Psoas muscle (tissue), 8 donors: Measurements from ENCODE around the gene TAGLN2. TPM values are rescaled to one million over a fixed set of nuclear protein-coding genes. Genes with fewer than 3 reads are reported as not detected.

Experiments used
- ATAC-seq, 4 donors: fragments of 200-7000 bp; cut with Tn5 transposase; one replicate each; pipeline ENCODE4 v1.9.1; 2020; ENCODE audit warnings: moderate library complexity in 3 of 4, mild to moderate bottlenecking in 2 of 4
- DNase-seq, 2 donors: peaks; one replicate each; pipeline ENCODE4 v3.0.0-alpha.2; 2020
- H3K27ac ChIP-seq: fragments of 200-600 bp; one replicate; pipeline ENCODE4 v1.8.0; 2022
- H3K27me3 ChIP-seq, 3 donors: fragments of 200-600 bp in 1 of 3; one replicate each; pipeline versions ENCODE4 v1.6.1 to v1.8.0; 2013 to 2022; ENCODE audit warnings: low read length in 2 of 3, mild to moderate bottlenecking in 2 of 3, moderate library complexity in 1 of 3; ENCODE audit not compliant: insufficient read depth in 3 of 3
- H3K36me3 ChIP-seq, 2 donors: fragments of 200-600 bp in 1 of 2; one replicate each; pipeline versions ENCODE4 v1.6.1 to v1.8.0; 2013 to 2022; ENCODE audit warnings: low read depth in 1 of 2, mild to moderate bottlenecking in 1 of 2, moderate library complexity in 1 of 2; ENCODE audit not compliant: insufficient read depth in 1 of 2
- H3K4me1 ChIP-seq: fragments of 200-600 bp; one replicate; pipeline ENCODE4 v1.8.0; 2022
- H3K4me3 ChIP-seq: fragments of 200-600 bp; one replicate; pipeline ENCODE4 v1.8.0; 2022; ENCODE audit warnings: mild to moderate bottlenecking
- H3K9me3 ChIP-seq: fragments of 200-600 bp; one replicate; pipeline ENCODE4 v1.8.0; 2022
- CTCF ChIP-seq: fragments of 200-600 bp; IDR thresholded peaks from one replicate; pipeline ENCODE4 v1.8.0; 2022; ENCODE audit warnings: antibody characterized with exemption
- WGBS, 3 donors: extraction: QIAGEN DNeasy Blood & Tissue Kit; methylation state at CpG; one replicate each; pipeline versions ENCODE4 v1.1.6 to v1.1.7; 2013; 5-methylcytosine and 5-hydroxymethylcytosine counted together
- intact Hi-C, 2 donors: fragments of 100-400 bp; cut with DNase I; formaldehyde crosslinking; loops; one replicate each; pipeline versions ENCODE4 v1.11.0 to v1.14.2; 2022
- polyA plus RNA-seq, 3 donors: library from polyadenylated mRNA; stranded (reverse); fragments of 200-250 nt; gene quantifications; one replicate each; pipeline ENCODE4 v1.2.3, GENCODE V29; 2013
- total RNA-seq, 4 donors: library from RNA; stranded (reverse); fragmentation: NEBNext Ultra II Directional in 2 of 4; extraction: Animal tissue kit (Norgen Biotek cat#: 25700) in 2 of 4; gene quantifications; one replicate each; pipeline versions ENCODE4 v1.2.1 to v1.2.4, GENCODE V29; 2021 to 2023
- donor health status: healthy with polysubstance abuse.
- donor health status: DM: no; HTN: no; CAD: no; lungs with moderate emphysema.
- donor health status: Bipolar disorder and iron deficiency.
- donor health status: healthy.
- donor health status: DM: yes; HTN: yes; CAD: no.
- donor health status: DM: no; HTN: no; CAD: no.
- donor health status: DM: no; HTN: no; CAD: no.
- donor health status: DM: yes; HTN: yes; CAD: no.

Gene TAGLN2
- total and polyA plus RNA-seq, 7 donors, result 29.6 to 91.6 (median 46.0) TPM

- intact Hi-C loops, result no loop called here
- ATAC-seq, result no peak
- H3K4me3 ChIP-seq, result no peak overlapping the region
- 82 to 90% (median 85%) methylated on average over 15 of the region's 15 CpGs for WGBS, 3 donors
- peaks cover 0 to 16% (median 0%) of the 10 kb centered on the region in 3 donors for H3K27me3 ChIP-seq
- no peak overlapping the region for H3K27ac ChIP-seq
- no peaks in the 10 kb centered on the region for H3K9me3 ChIP-seq
- no peak for DNase-seq
- no peak for TF ChIP-seq CTCF
- no peaks in the 10 kb centered on the region for H3K36me3 ChIP-seq
- no peaks in the 10 kb centered on the region for H3K4me1 ChIP-seq
These were observed 36.3 kb upstream of the TAGLN2 start for GRCh38 chr1:159961636-159962035.

GRCh38 chr1:159960721-159961381 lies 35.5 kb upstream of the TAGLN2 start:
- Histone ChIP-seq H3K27ac (no peak overlapping the region), H3K36me3 (no peaks in the 10 kb centered on the region), H3K4me3 (no peak overlapping the region), H3K27me3 (peaks cover 0 to 19% (median 0%) of the 10 kb centered on the region in 3 donors), H3K4me1 (no peaks in the 10 kb centered on the region), H3K9me3 (no peaks in the 10 kb centered on the region)
- intact Hi-C loops, result no loop called here
- ATAC-seq, result peak in 3 of 4 donors; percentile 39 to 59 (median 50)
- 20 to 30% (median 28%) methylated on average over 5 of the region's 5 CpGs for WGBS, 3 donors
- peak; percentile 74 to 75 for DNase-seq
- TF ChIP-seq CTCF, result no peak

- no peak for DNase-seq
- ATAC-seq, result no peak
- H3K36me3 ChIP-seq, result no peaks in the 10 kb centered on the region
- intact Hi-C loops, result no loop called here
- 56 to 60% (median 59%) methylated on average over 4 of the region's 4 CpGs for WGBS, 3 donors
- no peak overlapping the region for H3K4me3 ChIP-seq
- no peaks in the 10 kb centered on the region for H3K9me3 ChIP-seq
- no peaks in the 10 kb centered on the region for H3K4me1 ChIP-seq
- TF ChIP-seq CTCF, result no peak
- H3K27ac ChIP-seq, result no peak overlapping the region
- H3K27me3 ChIP-seq, result peaks cover 0 to 21% (median 0%) of the 10 kb centered on the region in 3 donors
These were observed 34.1 kb upstream of the TAGLN2 start for GRCh38 chr1:159959451-159959850.

- intact Hi-C loops, result no loop called here
- no peak for TF ChIP-seq CTCF
- ATAC-seq, result no peak
- H3K27me3 ChIP-seq, result peaks cover 0 to 25% (median 0%) of the 10 kb centered on the region in 3 donors
- H3K9me3 ChIP-seq, result no peaks in the 10 kb centered on the region
- no peaks in the 10 kb centered on the region for H3K36me3 ChIP-seq
- no peak overlapping the region for H3K4me3 ChIP-seq
- no peak for DNase-seq
- no peaks in the 10 kb centered on the region for H3K4me1 ChIP-seq
- 60 to 78% (median 63%) methylated on average over 3 of the region's 3 CpGs for WGBS, 3 donors
- H3K27ac ChIP-seq, result no peak overlapping the region
These were observed 33.5 kb upstream of the TAGLN2 start for GRCh38 chr1:159958719-159959380.
